GM13976 (cell line): ENCODE data around the gene LRRC45.

Source experiments
- DNase-seq: peaks from one replicate; pipeline ENCODE4 v3.0.0; 2012; ENCODE audit warnings: low spot score
- CTCF ChIP-seq: IDR thresholded peaks from 2 replicates; pipeline ENCODE4 v1.5.1; 2012; ENCODE audit warnings: borderline replicate concordance, mild to moderate bottlenecking; ENCODE audit not compliant: insufficient read depth; ENCODE audit errors: extremely low read depth, missing control alignments, control extremely low read depth
- in situ Hi-C: fragments of 300-500 bp; cut with MboI; formaldehyde crosslinking; loops from one replicate; pipeline ENCODE4 v1.12.0; 2022; ENCODE audit warnings: low sequenced_read_pairs, mixed read lengths, inconsistent platforms; ENCODE audit not compliant: unreplicated experiment

Gene LRRC45

DNA sequence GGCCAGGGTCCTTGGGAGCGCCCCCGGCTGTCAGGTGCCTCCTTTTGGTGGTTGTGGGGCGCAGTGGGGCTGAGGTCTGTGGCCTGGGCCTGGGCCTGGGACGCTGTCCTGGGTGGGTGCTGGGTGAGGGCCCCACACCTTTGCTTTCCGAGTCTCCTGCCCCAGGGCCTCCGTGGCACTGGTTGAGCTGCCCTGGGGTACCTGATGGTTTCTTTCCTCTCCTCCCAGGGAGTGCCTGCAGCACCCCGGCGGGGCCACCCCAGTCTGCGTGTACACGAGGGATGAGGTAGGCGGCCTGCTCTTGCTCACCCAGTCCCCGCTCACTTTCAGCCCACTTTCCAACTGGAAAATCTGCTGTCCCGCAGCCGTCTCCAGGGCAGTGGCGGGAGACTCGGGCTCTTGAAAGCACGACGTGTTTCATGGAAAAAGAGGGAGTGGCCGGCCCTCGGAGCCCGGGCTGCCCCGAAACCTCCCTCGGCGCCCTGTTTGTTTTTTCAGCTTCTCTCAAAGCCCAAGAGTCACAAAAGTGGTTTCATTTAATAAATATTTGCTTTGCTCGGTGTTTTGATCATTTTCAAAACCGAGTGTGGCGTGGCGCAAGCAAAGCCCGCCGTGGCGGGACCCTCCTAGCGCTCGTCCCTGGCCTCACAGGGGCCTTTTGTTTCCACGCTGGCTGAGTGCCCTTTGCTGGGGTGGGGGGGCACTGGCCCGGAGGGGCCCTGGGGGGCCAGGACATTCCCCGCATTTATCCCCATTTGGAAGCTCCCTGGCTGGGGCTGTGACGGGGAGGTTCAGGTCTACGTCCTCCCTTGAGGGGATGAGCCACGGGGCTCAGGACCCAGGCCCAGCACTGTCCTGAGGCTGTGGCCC is 28.3 kb upstream of the LRRC45 start:
- no peak for DNase-seq
- in situ Hi-C loops = no loop called here
- TF ChIP-seq CTCF = no peak

GRCh38 chr17:81995463-81996231 is 27.5 kb upstream of the LRRC45 start:
- no peak for TF ChIP-seq CTCF
- in situ Hi-C loops = no loop called here
- no peak for DNase-seq

DNA sequence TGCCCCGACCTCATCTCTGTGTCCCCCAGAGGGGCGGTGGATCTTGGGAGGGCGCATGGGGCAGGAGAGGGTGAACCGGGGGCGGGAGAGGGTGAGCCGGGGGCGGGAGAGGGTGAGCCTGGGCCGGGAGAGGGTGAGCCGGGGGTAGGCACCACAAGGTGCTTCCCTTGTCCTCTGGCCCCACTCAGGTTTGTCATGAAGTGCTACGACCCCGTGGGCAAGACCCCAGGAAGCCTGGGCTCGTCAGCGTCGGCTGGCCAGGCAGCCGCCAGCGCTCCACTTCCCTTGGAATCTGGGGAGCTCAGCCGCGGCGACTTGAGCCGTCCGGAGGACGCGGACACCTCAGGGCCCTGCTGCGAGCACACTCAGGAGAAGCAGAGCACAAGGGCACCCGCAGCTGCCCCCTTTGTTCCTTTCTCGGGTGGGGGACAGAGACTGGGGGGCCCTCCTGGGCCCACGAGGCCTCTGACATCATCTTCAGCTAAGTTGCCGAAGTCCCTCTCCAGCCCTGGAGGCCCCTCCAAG is 26.8 kb upstream of the LRRC45 start:
- no peak for DNase-seq
- in situ Hi-C loops = no loop called here
- no peak for TF ChIP-seq CTCF

- no peak for TF ChIP-seq CTCF
- in situ Hi-C loops = no loop called here
- no peak for DNase-seq
These were observed 26.2 kb upstream of the LRRC45 start for GRCh38 chr17:81996757-81997441.

- in situ Hi-C loops = no loop called here
- TF ChIP-seq CTCF = no peak
- DNase-seq = no peak
These were observed 24.9 kb upstream of the LRRC45 start for GRCh38 chr17:81998212-81998611.
